Mucosa of descending colon (tissue), 3 donors: Measurements from ENCODE around the gene TAC1. TPM values are rescaled to one million over a fixed set of nuclear protein-coding genes. Genes with fewer than 3 reads are reported as not detected.

Experiments used
- ATAC-seq: fragments of 200-7000 bp; cut with Tn5 transposase; one replicate; pipeline ENCODE4 v1.9.1; 2020; ENCODE audit warnings: mild to moderate bottlenecking, moderate library complexity
- DNase-seq, 3 donors: peaks; one replicate each; pipeline ENCODE4 v3.0.0-alpha.2; 2020
- H3K36me3 ChIP-seq: fragments of 200-600 bp; one replicate; pipeline ENCODE4 v1.8.0; 2021; ENCODE audit warnings: low read depth, mild to moderate bottlenecking
- H3K4me1 ChIP-seq: fragments of 200-600 bp; one replicate; pipeline ENCODE4 v1.8.0; 2021; ENCODE audit warnings: low read depth, mild to moderate bottlenecking
- H3K4me3 ChIP-seq: fragments of 200-600 bp; one replicate; pipeline ENCODE4 v1.8.0; 2021; ENCODE audit warnings: mild to moderate bottlenecking
- H3K9me3 ChIP-seq: fragments of 200-600 bp; one replicate; pipeline ENCODE4 v1.8.0; 2021; ENCODE audit warnings: mild to moderate bottlenecking
- intact Hi-C, 2 donors: fragments of 100-400 bp; cut with DNase I in 1 of 2; cut with micrococcal nuclease in 1 of 2; formaldehyde crosslinking; loops; one replicate each; pipeline versions ENCODE4 v1.11.0 to v1.11.1; 2022; cut with DNase I, micrococcal nuclease
- total RNA-seq, 3 donors: library from RNA; stranded (reverse); fragmentation: NEBNext Ultra II Directional in 2 of 3; extraction: Animal tissue kit (Norgen Biotek cat#: 25700) in 2 of 3; gene quantifications; one replicate each; pipeline versions ENCODE4 v1.2.1 to v1.2.4, GENCODE V29; 2021 to 2023
- TF ChIP-seq, protein P1 (sequence below): fragments of 200-600 bp; IDR thresholded peaks from one replicate; pipeline ENCODE4 v1.8.0; 2022; ENCODE audit warnings: antibody characterized with exemption, mild to moderate bottlenecking
- donor health status: DM: no; HTN: no; CAD: no; lungs with moderate emphysema.
- donor health status: DM: no; HTN: no; CAD: no.
- donor health status: DM: no; HTN: yes; CAD: no.

The TAC1 gene
- total RNA-seq, 3 donors from 2014 or later = 1.3 to 10.4 (median 1.9) TPM

DNA sequence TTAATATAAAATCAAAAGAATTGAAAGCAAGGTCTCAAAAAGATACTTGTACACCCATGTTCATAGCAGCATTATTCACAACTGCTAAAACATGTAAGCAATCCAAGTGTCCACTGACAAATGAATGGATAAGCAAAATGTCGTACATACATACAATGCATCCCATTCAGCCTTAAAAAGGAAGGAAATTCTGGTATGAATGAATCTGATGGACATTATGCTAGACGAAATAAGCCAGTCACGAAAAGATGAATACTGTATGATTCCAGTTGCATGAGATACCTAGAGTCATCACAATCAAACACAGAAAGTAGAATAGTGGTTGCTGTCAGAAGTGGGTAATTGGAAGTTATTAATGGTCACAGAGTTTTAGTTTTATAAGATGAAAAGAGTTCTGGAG lies 9.5 kb upstream of the TAC1 start:
- no peaks in the 10 kb centered on the region for H3K36me3 ChIP-seq
- intact Hi-C loops = no loop called here
- no peak overlapping the region for H3K4me3 ChIP-seq
- DNase-seq (no peak), ATAC-seq (no peak)
- TF ChIP-seq, protein P1, sequence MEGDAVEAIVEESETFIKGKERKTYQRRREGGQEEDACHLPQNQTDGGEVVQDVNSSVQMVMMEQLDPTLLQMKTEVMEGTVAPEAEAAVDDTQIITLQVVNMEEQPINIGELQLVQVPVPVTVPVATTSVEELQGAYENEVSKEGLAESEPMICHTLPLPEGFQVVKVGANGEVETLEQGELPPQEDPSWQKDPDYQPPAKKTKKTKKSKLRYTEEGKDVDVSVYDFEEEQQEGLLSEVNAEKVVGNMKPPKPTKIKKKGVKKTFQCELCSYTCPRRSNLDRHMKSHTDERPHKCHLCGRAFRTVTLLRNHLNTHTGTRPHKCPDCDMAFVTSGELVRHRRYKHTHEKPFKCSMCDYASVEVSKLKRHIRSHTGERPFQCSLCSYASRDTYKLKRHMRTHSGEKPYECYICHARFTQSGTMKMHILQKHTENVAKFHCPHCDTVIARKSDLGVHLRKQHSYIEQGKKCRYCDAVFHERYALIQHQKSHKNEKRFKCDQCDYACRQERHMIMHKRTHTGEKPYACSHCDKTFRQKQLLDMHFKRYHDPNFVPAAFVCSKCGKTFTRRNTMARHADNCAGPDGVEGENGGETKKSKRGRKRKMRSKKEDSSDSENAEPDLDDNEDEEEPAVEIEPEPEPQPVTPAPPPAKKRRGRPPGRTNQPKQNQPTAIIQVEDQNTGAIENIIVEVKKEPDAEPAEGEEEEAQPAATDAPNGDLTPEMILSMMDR = no peak
- H3K4me1 ChIP-seq = no peaks in the 10 kb centered on the region
- H3K9me3 ChIP-seq = peaks cover 3% of the 10 kb centered on the region

DNA sequence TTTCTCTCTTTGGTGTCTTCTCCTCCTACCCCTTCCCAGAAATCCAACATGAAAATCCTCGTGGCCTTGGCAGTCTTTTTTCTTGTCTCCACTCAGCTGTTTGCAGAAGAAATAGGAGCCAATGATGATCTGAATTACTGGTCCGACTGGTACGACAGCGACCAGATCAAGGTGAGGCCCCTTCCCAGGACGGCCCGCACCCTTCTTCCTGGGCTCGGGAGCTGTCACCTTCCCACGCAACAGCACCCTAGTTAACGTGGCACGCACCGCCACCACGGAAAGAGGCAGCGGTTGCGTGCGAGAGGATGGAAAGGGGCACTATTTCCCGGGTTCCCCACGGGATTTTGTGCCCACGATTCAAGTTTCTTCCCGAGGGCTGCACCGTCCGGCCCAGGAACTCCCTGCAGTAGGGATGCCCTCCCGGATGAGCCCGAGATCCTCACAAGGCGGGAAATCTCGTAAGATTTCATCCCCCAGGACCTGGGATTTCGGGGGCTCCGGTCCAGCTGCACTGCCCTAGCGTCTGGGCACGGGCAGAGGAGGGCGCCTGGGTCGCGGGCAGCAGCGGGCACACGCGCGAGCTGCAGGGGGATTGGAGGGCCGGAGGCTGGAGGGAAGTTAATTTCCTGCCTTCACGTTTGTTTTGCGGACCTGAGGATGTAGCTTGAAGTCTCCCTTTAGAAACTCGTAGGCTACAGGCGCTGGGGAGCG lies 834 bp downstream of the TAC1 start:
- Histone ChIP-seq H3K4me1 (peaks cover 12% of the 10 kb centered on the region), H3K36me3 (no peaks in the 10 kb centered on the region), H3K9me3 (no peaks in the 10 kb centered on the region), H3K4me3 (no peak overlapping the region)
- intact Hi-C loops = no loop called here
- DNase-seq (peak in 1 of 3 donors; percentile 11), ATAC-seq (peak; percentile 49)
- TF ChIP-seq, protein P1 = no peak

DNA sequence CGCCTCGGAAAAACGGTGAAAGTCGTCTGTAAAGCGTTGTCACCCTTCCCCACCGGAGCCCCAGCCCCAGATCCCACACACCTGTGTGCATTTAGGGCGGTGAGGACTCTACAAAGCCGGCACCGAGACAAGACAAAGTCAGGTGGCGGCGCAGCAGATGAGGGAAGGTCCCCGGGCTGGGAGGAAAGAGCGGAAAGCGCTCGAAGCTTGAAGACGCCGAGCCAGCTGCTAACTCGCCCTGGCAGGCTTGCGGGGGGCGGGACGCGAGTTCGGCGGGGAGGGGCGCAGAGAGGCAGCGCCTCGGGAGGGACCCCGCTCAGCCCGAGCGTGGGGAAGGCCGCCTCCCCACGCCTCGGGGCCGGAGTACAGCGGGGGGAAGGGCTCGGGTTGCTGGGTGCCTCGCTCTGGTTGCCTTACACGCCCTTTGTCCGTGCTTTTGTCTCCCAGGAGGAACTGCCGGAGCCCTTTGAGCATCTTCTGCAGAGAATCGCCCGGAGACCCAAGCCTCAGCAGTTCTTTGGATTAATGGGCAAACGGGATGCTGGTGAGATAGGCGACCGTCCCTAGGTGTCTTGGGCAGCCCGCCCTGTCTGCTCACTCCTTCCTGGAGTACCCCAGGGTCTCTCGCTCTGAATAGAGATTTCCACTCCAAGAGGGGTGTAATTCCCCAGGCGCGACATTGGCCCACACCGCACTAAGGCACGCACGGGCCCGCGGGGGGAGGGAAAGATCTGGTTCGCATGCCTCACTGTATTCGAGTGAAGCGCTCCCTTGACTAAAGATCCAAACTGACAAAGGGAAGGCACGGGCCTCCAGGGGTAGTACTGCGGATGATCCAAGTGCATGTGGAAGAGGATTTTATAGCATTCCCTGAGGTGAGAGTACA lies 1.6 kb downstream of the TAC1 start:
- DNase-seq = peak in 2 of 3 donors; percentile 30 to 50
- Histone ChIP-seq H3K9me3 (no peaks in the 10 kb centered on the region), H3K4me3 (no peak overlapping the region), H3K36me3 (no peaks in the 10 kb centered on the region), H3K4me1 (peaks cover 12% of the 10 kb centered on the region)
- TF ChIP-seq, protein P1 = no peak
- peak; percentile 73 for ATAC-seq
- intact Hi-C loops = no loop called here

DNA sequence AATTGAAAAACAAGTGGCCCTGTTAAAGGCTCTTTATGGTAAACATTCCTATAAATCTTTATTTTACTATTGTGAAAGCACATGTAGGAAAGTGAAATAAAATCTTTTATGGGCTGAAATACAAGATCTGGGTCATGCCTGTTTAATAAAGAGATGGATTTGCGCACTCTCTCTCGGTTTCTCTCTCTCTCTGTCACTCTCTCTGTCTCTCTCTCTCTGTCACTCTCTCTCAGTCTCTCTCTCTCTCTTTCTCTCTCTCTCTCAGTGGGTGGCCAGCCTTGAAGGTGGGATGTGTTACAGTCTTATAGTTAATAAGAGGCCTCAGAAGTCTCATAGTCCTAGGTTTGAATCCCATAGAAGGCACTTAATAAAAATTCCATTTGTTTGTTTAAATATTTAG lies 2.4 kb downstream of the TAC1 start:
- peaks cover 12% of the 10 kb centered on the region for H3K4me1 ChIP-seq
- H3K36me3 ChIP-seq = no peaks in the 10 kb centered on the region
- intact Hi-C loops = no loop called here
- no peak overlapping the region for H3K4me3 ChIP-seq
- DNase-seq = no peak
- TF ChIP-seq, protein P1 = no peak
- ATAC-seq = no peak
- no peaks in the 10 kb centered on the region for H3K9me3 ChIP-seq

DNA sequence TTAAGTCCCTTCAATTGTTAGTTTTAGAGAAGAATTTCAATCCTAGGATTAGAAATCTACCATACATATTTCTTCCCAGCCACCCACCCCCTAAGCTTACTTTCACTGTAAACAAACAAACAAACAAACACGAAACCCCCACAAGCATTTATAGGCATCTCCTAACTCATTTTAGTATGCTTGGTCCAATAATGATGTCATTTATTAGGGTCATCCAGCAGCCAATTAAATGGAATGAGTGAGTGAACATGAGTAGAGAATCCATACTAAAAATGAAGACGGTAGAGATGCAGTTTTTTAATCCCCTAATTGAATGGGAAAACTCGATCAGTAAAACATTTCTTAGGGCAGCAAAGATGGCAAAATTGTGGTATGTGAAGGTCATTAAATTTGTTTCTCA lies 3.2 kb downstream of the TAC1 start:
- Histone ChIP-seq H3K4me3 (no peak overlapping the region), H3K36me3 (no peaks in the 10 kb centered on the region), H3K9me3 (no peaks in the 10 kb centered on the region), H3K4me1 (peaks cover 12% of the 10 kb centered on the region)
- TF ChIP-seq, protein P1 = no peak
- DNase-seq (no peak), ATAC-seq (no peak)
- intact Hi-C loops = no loop called here
